SJCRH30 (cell line): ENCODE measurements around the gene SCART1. TPM values are rescaled to one million over a fixed set of nuclear protein-coding genes. Genes with fewer than 3 reads are reported as not detected.
"Not testable (repeated sequence)": the region's sequence is repeated elsewhere in the genome, so short reads cannot be mapped to it uniquely, and the experiment has no call there.

Experiments used
- DNase-seq, 2 experiments: peaks; one replicate each; pipeline ENCODE4 v3.0.0-alpha.2; 2015 to 2020
- H3K27ac ChIP-seq: fragments of 250-450 bp; sonication (Bioruptor Pico); 2 replicates; pipeline ENCODE4 v1.5.1; 2020; ENCODE audit warnings: mild to moderate bottlenecking, moderate library complexity
- H3K27me3 ChIP-seq: fragments of 250-450 bp; sonication (Bioruptor Pico); 2 replicates; pipeline ENCODE4 v1.5.1; 2020; ENCODE audit warnings: mild to moderate bottlenecking, moderate library complexity
- H3K36me3 ChIP-seq: fragments of 250-450 bp; sonication (Bioruptor Pico); 2 replicates; pipeline ENCODE4 v1.5.1; 2020; ENCODE audit warnings: mild to moderate bottlenecking, moderate library complexity
- H3K4me1 ChIP-seq: fragments of 250-450 bp; sonication (Bioruptor Pico); 2 replicates; pipeline ENCODE4 v1.5.1; 2020; ENCODE audit warnings: mild to moderate bottlenecking, moderate library complexity
- H3K4me3 ChIP-seq: fragments of 250-450 bp; sonication (Bioruptor Pico); 2 replicates; pipeline ENCODE4 v1.5.1; 2020; ENCODE audit warnings: mild to moderate bottlenecking, moderate library complexity
- H3K9me3 ChIP-seq: fragments of 250-450 bp; sonication (Bioruptor Pico); replicated peaks from 2 replicates; pipeline ENCODE4 v1.5.1; 2020; ENCODE audit warnings: mild to moderate bottlenecking, moderate library complexity
- total RNA-seq: library from RNA; depleted of rRNA; stranded (reverse); fragments of >200 nt; shearing (Covaris generic); gene quantifications from 2 replicates; pipeline ENCODE4 v1.2.3, GENCODE V29; 2014

The SCART1 gene
- total RNA-seq, 1 experiment from 2014 or later, result 0.34 TPM

GRCh38 chr10:133467286-133467911, 13.7 kb downstream of the SCART1 start:
- Histone ChIP-seq H3K27ac (no peak overlapping the region), H3K9me3 (no peaks in the 10 kb centered on the region), H3K4me3 (no peak overlapping the region), H3K27me3 (no peaks in the 10 kb centered on the region), H3K36me3 (no peaks in the 10 kb centered on the region), H3K4me1 (no peaks in the 10 kb centered on the region)
- no peak for DNase-seq

- H3K27ac ChIP-seq, H3K27me3 ChIP-seq, DNase-seq, H3K36me3 ChIP-seq, H3K4me3 ChIP-seq, H3K9me3 ChIP-seq, H3K4me1 ChIP-seq: not testable (repeated sequence)
These were observed 15.5 kb downstream of the SCART1 start for GRCh38 chr10:133469205-133469604.

- DNase-seq, result no peak
These were observed 17.8 kb downstream of the SCART1 start for GRCh38 chr10:133471300-133472109.

GRCh38 chr10:133473270-133473669, 19.5 kb downstream of the SCART1 start:
- Histone ChIP-seq H3K27ac (no peak overlapping the region), H3K4me3 (no peak overlapping the region), H3K4me1 (no peaks in the 10 kb centered on the region), H3K27me3 (no peaks in the 10 kb centered on the region), H3K9me3 (no peaks in the 10 kb centered on the region), H3K36me3 (no peaks in the 10 kb centered on the region)
- no peak for DNase-seq

More at GRCh38 chr10:133471300-133472109, 17.8 kb downstream of the SCART1 start:
- Histone ChIP-seq H3K4me3 (no peak overlapping the region), H3K27ac (no peak overlapping the region), H3K27me3 (no peaks in the 10 kb centered on the region), H3K9me3 (no peaks in the 10 kb centered on the region), H3K36me3 (no peaks in the 10 kb centered on the region), H3K4me1 (no peaks in the 10 kb centered on the region)

GRCh38 chr10:133474027-133474426, 20.3 kb downstream of the SCART1 start:
- Histone ChIP-seq H3K27me3 (no peaks in the 10 kb centered on the region), H3K4me3 (no peak overlapping the region), H3K27ac (no peak overlapping the region), H3K36me3 (no peaks in the 10 kb centered on the region), H3K9me3 (no peaks in the 10 kb centered on the region), H3K4me1 (no peaks in the 10 kb centered on the region)
- DNase-seq, result no peak

- H3K27me3 ChIP-seq, result no peaks in the 10 kb centered on the region
- no peak for DNase-seq
- no peak overlapping the region for H3K27ac ChIP-seq
- no peaks in the 10 kb centered on the region for H3K36me3 ChIP-seq
- H3K4me1 ChIP-seq, result no peaks in the 10 kb centered on the region
- H3K9me3 ChIP-seq, result no peaks in the 10 kb centered on the region
- no peak overlapping the region for H3K4me3 ChIP-seq
These were observed 21.1 kb downstream of the SCART1 start for GRCh38 chr10:133474665-133475424.

GRCh38 chr10:133475425-133475734, 21.6 kb downstream of the SCART1 start:
- no peak overlapping the region for H3K27ac ChIP-seq
- H3K9me3 ChIP-seq, result no peaks in the 10 kb centered on the region
- no peak for DNase-seq

GRCh38 chr10:133475821-133476640, 22.3 kb downstream of the SCART1 start:
- no peak for DNase-seq
- H3K9me3 ChIP-seq, result no peaks in the 10 kb centered on the region
- no peak overlapping the region for H3K27ac ChIP-seq
- no peaks in the 10 kb centered on the region for H3K27me3 ChIP-seq
- no peaks in the 10 kb centered on the region for H3K4me1 ChIP-seq
- no peaks in the 10 kb centered on the region for H3K36me3 ChIP-seq
- no peak overlapping the region for H3K4me3 ChIP-seq

More at GRCh38 chr10:133475425-133475734, 21.6 kb downstream of the SCART1 start:
- no peaks in the 10 kb centered on the region for H3K4me1 ChIP-seq
- no peak overlapping the region for H3K4me3 ChIP-seq
- H3K36me3 ChIP-seq, result no peaks in the 10 kb centered on the region
- H3K27me3 ChIP-seq, result no peaks in the 10 kb centered on the region

- H3K9me3 ChIP-seq, result no peaks in the 10 kb centered on the region
These were observed 22.9 kb downstream of the SCART1 start for GRCh38 chr10:133476641-133476990.

GRCh38 chr10:133481086-133481643, 27.4 kb downstream of the SCART1 start:
- no peak for DNase-seq
- H3K36me3 ChIP-seq, result no peaks in the 10 kb centered on the region
- H3K27me3 ChIP-seq, result no peaks in the 10 kb centered on the region
- H3K4me3 ChIP-seq, result no peak overlapping the region
- H3K27ac ChIP-seq, result no peak overlapping the region
- H3K4me1 ChIP-seq, result no peaks in the 10 kb centered on the region
- H3K9me3 ChIP-seq, result no peaks in the 10 kb centered on the region

More at GRCh38 chr10:133476641-133476990, 22.9 kb downstream of the SCART1 start:
- H3K27me3 ChIP-seq, result no peaks in the 10 kb centered on the region
- H3K4me3 ChIP-seq, result no peak overlapping the region
- H3K27ac ChIP-seq, result no peak overlapping the region
- H3K4me1 ChIP-seq, result no peaks in the 10 kb centered on the region
- DNase-seq, result no peak
- no peaks in the 10 kb centered on the region for H3K36me3 ChIP-seq

GRCh38 chr10:133481657-133482056, 27.9 kb downstream of the SCART1 start:
- no peaks in the 10 kb centered on the region for H3K36me3 ChIP-seq
- no peak overlapping the region for H3K27ac ChIP-seq
- no peaks in the 10 kb centered on the region for H3K4me1 ChIP-seq
- no peak for DNase-seq
- no peak overlapping the region for H3K4me3 ChIP-seq
- H3K27me3 ChIP-seq, result no peaks in the 10 kb centered on the region
- no peaks in the 10 kb centered on the region for H3K9me3 ChIP-seq

- DNase-seq, result no peak
- no peak overlapping the region for H3K4me3 ChIP-seq
- no peaks in the 10 kb centered on the region for H3K36me3 ChIP-seq
- no peak overlapping the region for H3K27ac ChIP-seq
- H3K27me3 ChIP-seq, result no peaks in the 10 kb centered on the region
- no peaks in the 10 kb centered on the region for H3K9me3 ChIP-seq
- no peaks in the 10 kb centered on the region for H3K4me1 ChIP-seq
These were observed 31.1 kb downstream of the SCART1 start for GRCh38 chr10:133484818-133485217.

- Histone ChIP-seq H3K4me1 (no peaks in the 10 kb centered on the region), H3K9me3 (no peaks in the 10 kb centered on the region), H3K27ac (no peak overlapping the region), H3K36me3 (no peaks in the 10 kb centered on the region), H3K4me3 (no peak overlapping the region), H3K27me3 (no peaks in the 10 kb centered on the region)
- DNase-seq, result no peak
These were observed 33.3 kb downstream of the SCART1 start for GRCh38 chr10:133487085-133487484.

- no peak for DNase-seq
- no peak overlapping the region for H3K27ac ChIP-seq
- H3K36me3 ChIP-seq, result no peaks in the 10 kb centered on the region
- H3K27me3 ChIP-seq, result no peaks in the 10 kb centered on the region
- H3K9me3 ChIP-seq, result no peaks in the 10 kb centered on the region
- H3K4me1 ChIP-seq, result no peaks in the 10 kb centered on the region
- H3K4me3 ChIP-seq, result no peak overlapping the region
These were observed 34.6 kb downstream of the SCART1 start for GRCh38 chr10:133488354-133488753.
